Retinal pigment epithelial cell (primary cell): ENCODE measurements around the gene KLHDC8A.
A peak's percentile ranks its signal among the peaks of the same experiment; 100 is the strongest.

ENCODE experiments used
- DNase-seq: peaks from one replicate; pipeline ENCODE4 v3.0.0-alpha.2; 2010; ENCODE audit warnings: low read depth
- H3K4me3 ChIP-seq: 2 replicates; pipeline ENCODE4 v1.5.1; 2011; ENCODE audit warnings: mild to moderate bottlenecking, low read length, control low read depth, moderate library complexity
- CTCF ChIP-seq: conservative IDR thresholded peaks from 2 replicates; pipeline ENCODE4 v1.5.1; 2011; ENCODE audit warnings: low read depth, low read length, control low read depth, inconsistent platforms

Gene KLHDC8A

GRCh38 chr1:205342986-205343385 is 13.7 kb downstream of the KLHDC8A start:
- TF ChIP-seq CTCF: no peak
- no peak overlapping the region for H3K4me3 ChIP-seq
- DNase-seq: no peak

- no peak for TF ChIP-seq CTCF
- no peak for DNase-seq
- no peak overlapping the region for H3K4me3 ChIP-seq
Observed at GRCh38 chr1:205340676-205341075, 16.0 kb downstream of the KLHDC8A start.

- no peak overlapping the region for H3K4me3 ChIP-seq
- no peak for TF ChIP-seq CTCF
- DNase-seq: no peak
Observed at GRCh38 chr1:205339717-205340116, 17.0 kb downstream of the KLHDC8A start.

GRCh38 chr1:205339197-205339702 is 17.5 kb downstream of the KLHDC8A start:
- no peak for DNase-seq
- no peak overlapping the region for H3K4me3 ChIP-seq
- TF ChIP-seq CTCF: no peak

- H3K4me3 ChIP-seq: no peak overlapping the region
- no peak for DNase-seq
- no peak for TF ChIP-seq CTCF
Observed at GRCh38 chr1:205338011-205338410, 18.7 kb downstream of the KLHDC8A start.

GRCh38 chr1:205337481-205337880 is 19.2 kb downstream of the KLHDC8A start:
- no peak for DNase-seq
- no peak overlapping the region for H3K4me3 ChIP-seq
- no peak for TF ChIP-seq CTCF

- TF ChIP-seq CTCF: peak; percentile 100
- H3K4me3 ChIP-seq: no peak overlapping the region
- no peak for DNase-seq
Observed at GRCh38 chr1:205335692-205336091, 21.0 kb downstream of the KLHDC8A start.
